ENCODE results near the gene HLA-G. TPM values are rescaled to one million over a fixed set of nuclear protein-coding genes. Genes with fewer than 3 reads are reported as not detected.

HLA-G gene
- total RNA-seq, 2 donors from 2014 or later: 0.85 TPM; not detected in 1

DNA sequence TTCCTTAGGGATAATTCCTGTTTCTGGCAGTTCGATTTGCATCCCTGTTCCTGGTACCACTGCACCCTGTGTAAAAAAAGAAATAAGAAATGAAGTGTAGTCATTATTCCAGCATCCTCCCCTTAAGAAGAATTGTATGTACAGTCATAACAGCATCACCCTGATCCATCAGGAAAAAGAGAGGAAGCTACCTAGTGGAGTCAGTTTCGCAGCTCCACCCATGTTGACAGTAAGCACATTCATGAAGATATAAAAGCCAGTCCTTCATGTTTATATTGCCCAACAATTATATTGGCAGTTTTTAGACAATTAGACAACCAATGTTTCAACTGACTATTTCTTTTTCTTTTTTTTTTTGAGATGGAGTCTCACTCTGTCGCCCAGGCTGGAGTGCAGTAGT is 21.2 kb upstream of the HLA-G start:
- no peaks in the 10 kb centered on the region for H3K9me3 ChIP-seq (ENCODE audit: control insufficient read depth, low read length, poor library complexity, severe bottlenecking)
- DNase-seq: no peak
- no peak for ATAC-seq
- Mint-ChIP-seq H3K4me3 (no peak overlapping the region), H3K4me1 (no peaks in the 10 kb centered on the region), H3K36me3 (ENCODE audit: low read depth) (peaks cover 3% of the 10 kb centered on the region), H3K27ac (no peak overlapping the region), H3K27me3 (peaks cover 58% of the 10 kb centered on the region)

DNA sequence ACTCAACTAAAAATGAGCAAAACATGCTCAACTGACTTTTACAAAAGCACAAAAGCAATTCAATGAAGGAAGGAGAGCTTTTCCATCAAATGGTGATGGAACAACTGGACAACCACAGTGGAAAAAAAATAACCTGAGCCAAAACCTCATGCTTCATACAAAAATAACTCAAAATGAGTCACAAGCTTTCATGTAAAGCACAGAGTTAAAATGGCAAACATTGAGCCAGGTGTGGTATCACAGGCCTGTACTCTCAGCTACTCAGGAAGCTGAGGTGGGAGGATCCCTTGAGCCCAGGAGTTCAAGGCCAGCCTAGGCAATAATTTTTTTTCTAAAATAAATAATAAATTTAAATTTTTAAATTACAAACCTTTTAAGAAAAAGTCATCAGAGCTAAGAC is 18.4 kb upstream of the HLA-G start:
- DNase-seq (no peak), ATAC-seq (no peak)
- Mint-ChIP-seq H3K27ac (no peak overlapping the region), H3K27me3 (peaks cover 63% of the 10 kb centered on the region), H3K36me3 (ENCODE audit: low read depth) (peaks cover 3% of the 10 kb centered on the region), H3K4me1 (peaks cover 4% of the 10 kb centered on the region), H3K4me3 (no peak overlapping the region)
- no peaks in the 10 kb centered on the region for H3K9me3 ChIP-seq (ENCODE audit: control insufficient read depth, low read length, poor library complexity, severe bottlenecking)

DNA sequence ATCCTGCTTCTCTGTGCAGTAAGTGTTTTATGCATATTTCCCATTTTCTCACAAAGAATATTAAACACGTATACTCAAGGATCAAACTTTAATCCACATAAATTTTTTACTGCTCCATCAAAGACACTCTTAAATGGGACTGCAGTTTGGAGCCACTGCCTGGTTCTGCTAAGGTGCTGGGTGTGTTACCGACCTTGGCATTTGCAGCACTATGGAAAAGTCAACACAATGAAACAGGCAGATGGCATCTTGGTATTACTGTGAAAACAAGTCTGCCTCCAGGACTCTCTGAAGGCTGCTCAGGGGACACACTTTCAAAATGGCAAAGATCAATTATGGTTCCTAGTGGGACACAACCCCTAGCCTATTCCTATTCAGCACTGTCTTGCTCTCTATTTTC is 17.3 kb upstream of the HLA-G start:
- H3K4me3 Mint-ChIP-seq: no peak overlapping the region
- H3K27ac Mint-ChIP-seq: no peak overlapping the region
- H3K27me3 Mint-ChIP-seq: peaks cover 59% of the 10 kb centered on the region
- H3K9me3 ChIP-seq (ENCODE audit: control insufficient read depth, low read length, poor library complexity, severe bottlenecking): no peaks in the 10 kb centered on the region
- peaks cover 3% of the 10 kb centered on the region for H3K36me3 Mint-ChIP-seq (ENCODE audit: low read depth)
- H3K4me1 Mint-ChIP-seq: peaks cover 4% of the 10 kb centered on the region
- ATAC-seq (no peak), DNase-seq (no peak)

DNA sequence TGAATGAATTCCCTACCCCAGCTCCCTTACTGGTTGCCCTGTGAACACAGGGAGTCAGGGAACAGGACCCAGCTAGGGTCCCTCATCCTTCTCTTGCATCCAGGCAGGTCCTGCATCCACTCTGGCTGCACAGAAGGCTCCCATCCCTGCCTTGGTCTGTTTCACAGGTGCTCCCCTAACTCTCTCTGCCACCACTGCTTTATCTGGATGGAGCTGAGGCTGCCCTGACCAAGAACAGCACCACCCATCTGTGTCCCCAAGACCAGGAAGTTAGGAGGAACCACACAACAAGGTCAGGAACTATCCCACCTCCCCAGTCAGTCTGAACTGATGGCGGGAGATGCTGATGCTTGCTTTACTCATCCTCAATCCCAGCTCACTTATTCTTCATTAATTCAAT is 16.2 kb upstream of the HLA-G start:
- H3K4me3 Mint-ChIP-seq: no peak overlapping the region
- DNase-seq: no peak
- no peaks in the 10 kb centered on the region for H3K9me3 ChIP-seq (ENCODE audit: control insufficient read depth, low read length, poor library complexity, severe bottlenecking)
- H3K4me1 Mint-ChIP-seq: peaks cover 4% of the 10 kb centered on the region
- no peak overlapping the region for H3K27ac Mint-ChIP-seq
- H3K27me3 Mint-ChIP-seq: peaks cover 49% of the 10 kb centered on the region
- peaks cover 3% of the 10 kb centered on the region for H3K36me3 Mint-ChIP-seq (ENCODE audit: low read depth)
- ATAC-seq: no peak

DNA sequence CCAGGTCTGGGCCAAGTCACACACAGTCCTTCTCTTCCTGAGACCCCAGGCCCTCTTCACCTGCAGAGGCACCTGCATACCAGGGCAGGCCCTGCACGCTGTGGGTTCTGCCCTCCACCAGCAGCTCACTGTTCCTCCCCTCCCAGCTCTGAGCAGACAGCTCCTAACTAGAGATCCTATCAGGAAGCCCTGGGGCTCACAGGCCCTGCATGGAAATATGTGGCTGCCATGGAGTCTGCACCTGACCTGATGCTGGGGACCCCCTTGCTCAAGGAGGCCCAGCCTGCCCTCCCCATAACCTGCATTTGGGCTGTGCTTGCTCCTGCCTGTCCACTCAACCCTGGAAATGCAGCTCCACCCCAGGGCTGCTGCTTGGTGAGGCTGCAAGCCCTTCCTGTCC is 14.6 kb upstream of the HLA-G start:
- DNase-seq (no peak), ATAC-seq (no peak)
- peaks cover 42% of the 10 kb centered on the region for H3K27me3 Mint-ChIP-seq
- peaks cover 4% of the 10 kb centered on the region for H3K4me1 Mint-ChIP-seq
- H3K27ac Mint-ChIP-seq: no peak overlapping the region
- H3K36me3 Mint-ChIP-seq (ENCODE audit: low read depth): peaks cover 3% of the 10 kb centered on the region
- no peak overlapping the region for H3K4me3 Mint-ChIP-seq
- no peaks in the 10 kb centered on the region for H3K9me3 ChIP-seq (ENCODE audit: control insufficient read depth, low read length, poor library complexity, severe bottlenecking)

DNA sequence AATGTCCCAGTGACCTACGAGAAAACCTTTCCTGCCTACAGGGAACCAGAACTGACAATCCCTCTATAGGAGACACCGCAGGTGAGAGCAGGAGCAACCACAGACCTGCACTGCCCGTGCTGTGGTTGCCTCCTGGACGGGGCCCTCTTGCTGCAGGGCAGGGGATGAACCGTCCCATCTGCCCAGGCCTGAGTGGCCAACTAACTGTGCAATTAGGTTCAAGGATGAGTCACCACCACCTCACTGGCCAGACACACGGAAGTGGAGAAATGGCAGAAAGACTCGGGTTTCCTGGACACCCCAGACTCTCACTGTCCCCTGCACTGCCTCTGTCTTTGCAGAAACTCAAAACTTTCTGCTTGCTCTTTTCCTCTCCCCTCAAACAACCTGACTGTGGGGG is 13.8 kb upstream of the HLA-G start:
- Mint-ChIP-seq H3K36me3 (ENCODE audit: low read depth) (peaks cover 5% of the 10 kb centered on the region), H3K27ac (no peak overlapping the region), H3K27me3 (peaks cover 44% of the 10 kb centered on the region), H3K4me3 (no peak overlapping the region), H3K4me1 (peaks cover 4% of the 10 kb centered on the region)
- DNase-seq (no peak), ATAC-seq (no peak)
- no peaks in the 10 kb centered on the region for H3K9me3 ChIP-seq (ENCODE audit: control insufficient read depth, low read length, poor library complexity, severe bottlenecking)

DNA sequence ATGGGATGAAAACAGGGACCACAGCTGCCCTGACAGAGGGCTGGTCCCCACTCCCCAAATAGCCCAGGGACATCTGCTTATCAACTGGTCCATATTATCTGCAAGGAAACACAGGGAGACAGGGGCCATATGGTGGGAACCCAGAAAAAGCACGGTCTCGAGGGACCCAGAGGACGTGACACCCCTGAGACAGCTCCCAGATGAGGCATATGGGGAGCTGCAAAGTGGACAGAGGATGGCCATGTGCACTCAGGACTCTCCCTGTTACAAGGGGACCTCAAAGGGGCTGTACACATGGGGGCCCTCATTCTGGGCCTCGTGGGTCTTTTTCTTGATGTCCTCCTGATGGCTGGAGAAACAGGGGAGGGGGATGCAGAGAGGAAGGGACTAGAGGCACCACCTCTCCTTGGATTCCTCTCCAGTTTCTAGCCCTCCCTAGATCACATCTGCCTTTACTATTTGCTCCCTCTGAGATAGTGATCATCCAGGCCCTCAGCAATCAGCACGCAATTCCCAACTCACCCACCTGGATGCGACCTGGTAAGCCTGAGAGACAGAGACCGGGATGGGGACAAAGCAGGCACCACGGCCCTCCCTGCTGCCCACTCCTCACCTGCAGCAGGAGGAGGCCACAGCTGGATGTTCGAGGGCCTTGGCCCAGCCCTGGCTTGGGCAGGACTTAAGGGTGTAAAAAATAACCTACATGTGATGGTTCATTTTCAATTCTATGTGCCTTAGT is 13.1 kb upstream of the HLA-G start:
- H3K4me3 Mint-ChIP-seq: no peak overlapping the region
- no peak overlapping the region for H3K27ac Mint-ChIP-seq
- DNase-seq: no peak
- H3K4me1 Mint-ChIP-seq: peaks cover 4% of the 10 kb centered on the region
- no peak for ATAC-seq
- H3K9me3 ChIP-seq (ENCODE audit: control insufficient read depth, low read length, poor library complexity, severe bottlenecking): no peaks in the 10 kb centered on the region
- peaks cover 5% of the 10 kb centered on the region for H3K36me3 Mint-ChIP-seq (ENCODE audit: low read depth)
- peaks cover 52% of the 10 kb centered on the region for H3K27me3 Mint-ChIP-seq

DNA sequence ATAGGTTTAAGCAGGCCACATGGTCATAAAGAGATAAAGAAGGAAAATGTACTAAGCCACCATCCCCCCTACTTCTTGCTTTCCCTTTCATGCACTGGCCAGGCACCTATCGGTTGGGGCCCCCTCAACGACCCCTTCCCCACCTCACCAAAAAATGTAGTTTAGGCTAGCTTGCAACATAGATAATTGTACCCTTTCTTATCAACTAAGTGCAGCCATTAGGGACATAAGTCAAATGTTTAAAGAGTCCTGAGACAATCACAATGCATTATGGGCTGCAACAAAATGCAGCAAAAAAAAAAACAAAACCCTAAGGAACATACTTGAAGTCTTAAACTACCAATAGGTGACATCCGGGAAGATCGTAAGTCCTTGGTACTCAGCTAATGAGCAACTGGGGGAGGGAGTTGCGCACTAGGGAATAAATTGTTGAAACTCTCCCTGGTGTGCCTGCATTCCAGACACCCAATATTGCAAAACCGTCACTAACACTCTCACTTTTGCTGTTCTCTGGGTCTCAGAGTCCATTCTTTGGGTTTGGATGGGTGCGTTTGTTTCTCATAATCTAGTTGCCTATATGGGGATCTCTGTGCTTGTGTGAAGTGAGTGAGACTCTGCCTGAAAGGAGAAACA is 12.4 kb upstream of the HLA-G start:
- Mint-ChIP-seq H3K4me3 (no peak overlapping the region), H3K36me3 (ENCODE audit: low read depth) (peaks cover 5% of the 10 kb centered on the region), H3K4me1 (peaks cover 4% of the 10 kb centered on the region), H3K27ac (no peak overlapping the region), H3K27me3 (peaks cover 49% of the 10 kb centered on the region)
- H3K9me3 ChIP-seq (ENCODE audit: control insufficient read depth, low read length, poor library complexity, severe bottlenecking): no peaks in the 10 kb centered on the region
- ATAC-seq (no peak), DNase-seq (no peak)

DNA sequence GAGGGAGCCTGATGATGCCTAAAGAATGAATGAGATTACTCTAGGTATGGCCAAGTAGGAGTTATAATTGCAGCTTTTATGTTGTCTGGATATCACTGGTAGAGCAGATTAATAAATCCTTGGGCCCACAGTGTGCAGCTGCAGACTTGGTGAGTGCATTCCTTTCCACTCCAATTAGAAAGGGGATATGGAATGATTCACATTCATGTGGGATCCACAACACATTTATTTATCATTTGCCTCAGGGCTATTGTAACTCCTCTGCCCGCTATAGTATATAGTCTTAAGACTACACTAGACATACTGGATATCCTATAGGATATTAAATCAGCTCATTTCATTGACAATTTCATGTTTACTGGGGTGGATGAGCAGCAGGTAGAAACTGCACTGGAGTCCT is 11.6 kb upstream of the HLA-G start:
- DNase-seq (no peak), ATAC-seq (no peak)
- Mint-ChIP-seq H3K4me1 (peaks cover 4% of the 10 kb centered on the region), H3K27me3 (peaks cover 50% of the 10 kb centered on the region), H3K27ac (no peak overlapping the region), H3K4me3 (no peak overlapping the region), H3K36me3 (ENCODE audit: low read depth) (peaks cover 5% of the 10 kb centered on the region)
- H3K9me3 ChIP-seq (ENCODE audit: control insufficient read depth, low read length, poor library complexity, severe bottlenecking): no peaks in the 10 kb centered on the region

DNA sequence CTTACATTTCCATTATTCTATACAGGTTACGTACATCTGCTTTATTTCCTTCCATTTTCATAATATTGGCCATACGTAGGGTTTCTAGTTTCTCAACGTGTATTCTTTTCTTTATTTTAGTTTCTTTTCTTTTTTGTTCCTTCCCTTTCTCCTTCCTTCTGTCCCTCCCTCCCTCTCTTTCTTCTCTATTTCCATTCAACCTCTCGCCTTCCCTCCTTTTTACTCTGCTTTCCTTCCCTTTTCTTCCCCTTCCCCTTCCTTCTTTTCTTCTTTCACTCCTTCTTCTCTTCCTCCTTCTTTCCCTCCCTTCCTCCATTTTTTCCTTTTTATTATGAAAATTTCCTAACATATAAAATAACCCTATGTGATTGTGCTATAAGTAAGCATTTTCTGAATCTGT is 8.7 kb upstream of the HLA-G start:
- no peak for DNase-seq
- no peak overlapping the region for H3K4me3 Mint-ChIP-seq
- H3K4me1 Mint-ChIP-seq: peaks cover 4% of the 10 kb centered on the region
- no peak for ATAC-seq
- H3K9me3 ChIP-seq (ENCODE audit: control insufficient read depth, low read length, poor library complexity, severe bottlenecking): no peaks in the 10 kb centered on the region
- peaks cover 56% of the 10 kb centered on the region for H3K27me3 Mint-ChIP-seq
- H3K27ac Mint-ChIP-seq: no peak overlapping the region
- H3K36me3 Mint-ChIP-seq (ENCODE audit: low read depth): peaks cover 2% of the 10 kb centered on the region

DNA sequence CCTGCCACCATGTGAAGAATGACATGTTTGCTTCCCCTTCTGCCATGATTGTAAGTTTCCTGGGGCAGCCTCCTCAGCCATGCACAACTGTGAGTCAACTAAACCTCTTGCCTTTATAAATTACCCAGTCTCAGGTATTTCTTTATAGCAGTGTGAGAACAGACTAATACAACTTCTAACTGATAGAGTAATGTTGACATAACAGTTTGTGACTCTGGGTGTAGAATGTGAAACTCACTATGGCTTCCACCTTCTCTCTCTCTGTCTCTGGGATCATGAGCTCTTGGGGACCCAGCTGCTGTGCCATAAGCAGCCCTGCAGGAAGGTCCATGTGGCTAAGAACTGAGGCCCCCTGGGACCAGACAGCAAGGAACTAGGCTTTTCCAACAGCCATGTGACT is 3.5 kb upstream of the HLA-G start:
- H3K27me3 Mint-ChIP-seq: peaks cover 65% of the 10 kb centered on the region
- no peaks in the 10 kb centered on the region for H3K9me3 ChIP-seq (ENCODE audit: control insufficient read depth, low read length, poor library complexity, severe bottlenecking)
- peaks cover 7% of the 10 kb centered on the region for H3K4me1 Mint-ChIP-seq
- DNase-seq: no peak
- H3K36me3 Mint-ChIP-seq (ENCODE audit: low read depth): no peaks in the 10 kb centered on the region
- no peak overlapping the region for H3K27ac Mint-ChIP-seq
- no peak for ATAC-seq
- no peak overlapping the region for H3K4me3 Mint-ChIP-seq

DNA sequence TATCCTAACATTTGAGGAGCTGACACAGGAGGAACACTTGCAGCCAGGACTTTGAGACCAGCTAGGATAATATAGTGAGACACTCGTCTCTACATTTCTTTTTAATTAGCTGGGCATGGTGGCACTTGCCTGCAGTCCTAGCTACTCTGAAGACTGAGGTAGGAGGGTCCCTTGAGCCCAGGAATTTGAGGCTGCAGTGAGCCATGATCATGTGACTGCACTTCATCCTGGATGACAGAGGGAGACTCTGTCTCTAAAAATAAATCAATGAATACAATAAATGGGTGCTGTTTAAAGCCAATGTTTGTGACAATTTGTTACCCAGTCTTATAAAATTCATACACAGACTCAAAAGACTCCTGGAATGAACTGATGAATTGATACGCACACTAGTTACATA is 1.8 kb upstream of the HLA-G start:
- H3K4me3 Mint-ChIP-seq: no peak overlapping the region
- no peaks in the 10 kb centered on the region for H3K36me3 Mint-ChIP-seq (ENCODE audit: low read depth)
- H3K27me3 Mint-ChIP-seq: peaks cover 73% of the 10 kb centered on the region
- DNase-seq (no peak), ATAC-seq (no peak)
- H3K9me3 ChIP-seq (ENCODE audit: control insufficient read depth, low read length, poor library complexity, severe bottlenecking): no peaks in the 10 kb centered on the region
- peaks cover 7% of the 10 kb centered on the region for H3K4me1 Mint-ChIP-seq
- no peak overlapping the region for H3K27ac Mint-ChIP-seq

DNA sequence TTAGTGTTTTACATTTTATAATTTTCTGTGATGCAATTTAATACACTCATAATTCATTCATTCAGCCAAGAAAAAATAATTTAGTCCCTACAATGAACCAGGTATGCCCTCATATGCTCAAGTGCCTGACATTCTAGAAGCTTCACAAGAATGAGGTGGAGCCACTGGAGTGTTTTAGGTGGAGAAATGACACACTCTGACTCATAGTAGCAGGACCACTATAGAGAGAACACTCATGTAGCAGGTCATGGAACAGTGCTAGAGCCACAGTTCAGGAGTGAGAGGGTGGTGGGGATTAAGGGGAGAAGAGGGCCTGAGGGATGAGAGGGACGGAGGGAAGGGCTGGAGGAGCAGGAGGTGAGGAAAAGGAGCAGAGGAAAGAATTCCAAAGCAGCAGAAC is 1.4 kb upstream of the HLA-G start:
- DNase-seq (no peak), ATAC-seq (no peak)
- Mint-ChIP-seq H3K27me3 (peaks cover 69% of the 10 kb centered on the region), H3K36me3 (ENCODE audit: low read depth) (no peaks in the 10 kb centered on the region), H3K4me3 (no peak overlapping the region), H3K4me1 (peaks cover 7% of the 10 kb centered on the region), H3K27ac (no peak overlapping the region)
- H3K9me3 ChIP-seq (ENCODE audit: control insufficient read depth, low read length, poor library complexity, severe bottlenecking): no peaks in the 10 kb centered on the region

DNA sequence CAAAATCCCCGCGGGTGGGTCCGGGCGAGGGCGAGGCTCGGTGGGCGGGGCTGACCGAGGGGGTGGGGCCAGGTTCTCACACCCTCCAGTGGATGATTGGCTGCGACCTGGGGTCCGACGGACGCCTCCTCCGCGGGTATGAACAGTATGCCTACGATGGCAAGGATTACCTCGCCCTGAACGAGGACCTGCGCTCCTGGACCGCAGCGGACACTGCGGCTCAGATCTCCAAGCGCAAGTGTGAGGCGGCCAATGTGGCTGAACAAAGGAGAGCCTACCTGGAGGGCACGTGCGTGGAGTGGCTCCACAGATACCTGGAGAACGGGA is 809 bp downstream of the HLA-G start:
- DNase-seq (peak in 1 of 3 donors; percentile 34), ATAC-seq (peak; percentile 42)
- no peaks in the 10 kb centered on the region for H3K9me3 ChIP-seq (ENCODE audit: control insufficient read depth, low read length, poor library complexity, severe bottlenecking)
- H3K27ac Mint-ChIP-seq: no peak overlapping the region
- peaks cover 8% of the 10 kb centered on the region for H3K36me3 Mint-ChIP-seq (ENCODE audit: low read depth)
- peak overlapping the region; percentile 77 for H3K4me3 Mint-ChIP-seq
- H3K4me1 Mint-ChIP-seq: peaks cover 12% of the 10 kb centered on the region
- peaks cover 76% of the 10 kb centered on the region for H3K27me3 Mint-ChIP-seq

Measured in T-helper 17 cell (primary cell).